RWPE1 (cell line): Measurements from ENCODE around the gene ZNF236.

Experiments used
- CTCF ChIA-PET: fragments of 350-600 bp; sonication (Branson Sonifier 250); formaldehyde crosslinking; extraction: SDS; loops from one replicate; lab custom pipeline; 2021; lab: Yijun Ruan, JAX
- POLR2A ChIA-PET: fragments of 400-600 bp; formaldehyde crosslinking; extraction: SDS; loops from one replicate; lab custom pipeline; 2020; ENCODE audit warnings: antibody characterized with exemption; ENCODE audit not compliant: low non-redundant PET; lab: Yijun Ruan, JAX
- DNase-seq: peaks from one replicate; pipeline ENCODE4 v3.0.0; 2012; ENCODE audit warnings: low spot score
- H3K27ac ChIP-seq: fragments of 450-650 bp; 2 replicates; pipeline ENCODE4 v1.5.1; 2017
- TF ChIP-seq, protein P1 (sequence below): fragments of 450-650 bp; conservative IDR thresholded peaks from 2 replicates; pipeline ENCODE4 v1.5.1; 2017; ENCODE audit warnings: low read depth, mild to moderate bottlenecking

The ZNF236 gene

DNA sequence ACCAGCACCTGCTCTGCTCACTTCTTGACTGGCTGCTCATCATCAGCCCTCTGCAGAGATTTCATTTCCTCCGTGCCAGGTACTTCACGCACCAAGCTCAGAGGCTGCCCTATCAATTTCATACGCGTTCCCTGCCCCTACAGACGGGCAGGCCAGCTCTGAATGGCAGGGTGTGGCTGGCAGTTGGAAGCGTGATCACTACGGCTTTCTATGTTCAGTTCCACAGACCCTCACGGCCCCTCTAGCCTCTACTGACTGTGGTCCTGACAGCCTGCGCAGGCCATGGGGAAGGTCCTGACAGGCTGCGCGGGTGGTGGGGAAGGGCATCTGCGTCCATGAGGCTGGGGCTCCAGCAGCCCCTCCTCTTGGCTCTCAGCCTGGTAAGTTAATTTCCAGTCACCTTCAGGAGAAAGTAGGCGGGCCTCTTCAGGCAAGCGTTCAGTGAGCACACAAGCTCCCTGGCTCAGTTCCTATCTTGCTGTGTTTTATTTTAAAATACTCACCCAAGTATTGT lies 154.8 kb downstream of the ZNF236 start:
- H3K27ac ChIP-seq: no peak overlapping the region
- POLR2A ChIA-PET: no interaction called here
- CTCF ChIA-PET: interaction anchor here (0.6 kb wide), 1 partner anchor 717 kb away, joined by 3 read pairs; no protein-coding TSS in a partner anchor
- TF ChIP-seq, protein P1, sequence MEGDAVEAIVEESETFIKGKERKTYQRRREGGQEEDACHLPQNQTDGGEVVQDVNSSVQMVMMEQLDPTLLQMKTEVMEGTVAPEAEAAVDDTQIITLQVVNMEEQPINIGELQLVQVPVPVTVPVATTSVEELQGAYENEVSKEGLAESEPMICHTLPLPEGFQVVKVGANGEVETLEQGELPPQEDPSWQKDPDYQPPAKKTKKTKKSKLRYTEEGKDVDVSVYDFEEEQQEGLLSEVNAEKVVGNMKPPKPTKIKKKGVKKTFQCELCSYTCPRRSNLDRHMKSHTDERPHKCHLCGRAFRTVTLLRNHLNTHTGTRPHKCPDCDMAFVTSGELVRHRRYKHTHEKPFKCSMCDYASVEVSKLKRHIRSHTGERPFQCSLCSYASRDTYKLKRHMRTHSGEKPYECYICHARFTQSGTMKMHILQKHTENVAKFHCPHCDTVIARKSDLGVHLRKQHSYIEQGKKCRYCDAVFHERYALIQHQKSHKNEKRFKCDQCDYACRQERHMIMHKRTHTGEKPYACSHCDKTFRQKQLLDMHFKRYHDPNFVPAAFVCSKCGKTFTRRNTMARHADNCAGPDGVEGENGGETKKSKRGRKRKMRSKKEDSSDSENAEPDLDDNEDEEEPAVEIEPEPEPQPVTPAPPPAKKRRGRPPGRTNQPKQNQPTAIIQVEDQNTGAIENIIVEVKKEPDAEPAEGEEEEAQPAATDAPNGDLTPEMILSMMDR: no peak
- no peak for DNase-seq

DNA sequence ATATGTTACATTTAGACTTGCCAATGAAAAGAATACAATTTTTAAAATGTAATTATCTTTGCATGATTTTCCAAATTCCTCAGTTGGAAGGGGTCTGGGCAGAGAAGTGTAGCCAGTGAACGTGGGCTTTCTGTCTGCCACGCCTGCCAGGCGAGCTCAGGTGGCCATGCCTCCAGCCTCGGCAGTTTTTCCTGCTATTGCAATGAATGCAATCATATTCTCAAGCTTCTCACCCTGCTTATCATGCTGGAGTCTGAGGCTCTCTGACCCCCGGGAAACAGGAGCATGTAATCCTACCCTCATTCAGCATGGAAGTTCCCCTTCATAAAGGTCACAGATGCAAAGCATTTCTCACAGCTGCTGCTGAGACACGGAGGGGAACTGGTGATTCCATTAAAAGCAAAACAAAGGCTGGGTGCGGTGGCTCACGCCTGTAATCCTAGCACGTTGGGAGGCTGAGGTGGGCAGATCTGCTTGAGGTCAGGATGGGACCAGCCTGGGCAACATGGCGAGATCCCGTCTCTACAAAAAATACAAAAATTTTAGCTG lies 155.4 kb downstream of the ZNF236 start:
- no peak for DNase-seq
- ChIA-PET CTCF (interaction anchor here (0.6 kb wide), 1 partner anchor 716 kb away, joined by 3 read pairs; no protein-coding TSS in a partner anchor), POLR2A (no interaction called here)
- TF ChIP-seq, protein P1: no peak
- H3K27ac ChIP-seq: no peak overlapping the region

DNA sequence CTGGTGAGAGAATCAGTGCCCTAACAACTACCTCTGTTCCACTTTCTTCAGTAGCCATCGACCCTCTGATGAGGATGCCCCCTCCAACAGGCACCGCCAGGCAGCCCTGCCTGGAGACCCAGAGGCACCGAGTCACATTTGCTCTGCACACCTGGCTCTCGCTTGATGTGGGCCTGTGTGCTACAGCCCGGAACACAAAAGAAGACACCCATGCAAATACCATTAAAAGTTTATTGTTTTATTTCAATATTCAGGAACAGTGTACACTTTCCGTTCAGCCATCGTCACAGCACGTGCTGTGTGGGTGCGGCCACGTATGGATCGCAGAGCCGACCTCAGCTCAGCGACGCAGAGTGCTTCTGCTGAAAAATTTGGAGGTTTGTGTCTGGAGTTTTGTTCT lies 156.3 kb downstream of the ZNF236 start:
- no peak for DNase-seq
- ChIA-PET CTCF (interaction anchor here (0.6 kb wide), 1 partner anchor 22 kb away, joined by 3 read pairs; no protein-coding TSS in a partner anchor), POLR2A (no interaction called here)
- no peak overlapping the region for H3K27ac ChIP-seq
- TF ChIP-seq, protein P1: no peak

DNA sequence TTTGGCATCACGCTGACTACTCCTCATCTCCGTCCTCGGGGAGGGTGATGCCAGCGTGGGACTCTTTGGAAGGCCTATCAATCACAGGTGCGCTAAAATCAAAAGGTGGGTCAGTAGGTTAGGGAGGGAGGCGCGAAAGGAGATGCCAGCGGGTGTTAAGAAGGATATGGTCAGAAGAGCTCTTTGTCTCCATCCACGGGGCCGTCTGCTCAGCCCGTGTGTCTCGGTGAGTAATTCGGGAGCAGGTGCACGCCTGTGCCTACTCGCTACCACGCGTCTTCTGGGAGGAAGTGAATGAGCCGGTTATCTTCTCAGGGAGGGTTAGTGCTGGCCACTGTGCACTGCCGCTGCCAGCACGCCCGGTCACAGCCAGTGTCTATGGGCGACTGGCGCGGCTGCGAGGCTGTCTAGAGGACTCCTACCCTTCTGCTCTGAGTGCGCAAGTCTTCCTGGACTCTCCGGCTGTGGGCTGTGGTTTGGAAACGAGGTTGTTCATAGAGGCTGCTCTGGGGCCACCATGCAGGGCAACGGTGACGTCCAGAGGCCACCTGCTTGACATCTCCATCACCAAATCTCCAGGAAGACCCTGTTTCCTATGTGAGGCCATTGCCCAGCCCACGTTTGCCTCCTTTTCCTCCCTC lies 156.9 kb downstream of the ZNF236 start:
- TF ChIP-seq, protein P1: no peak
- ChIA-PET CTCF (interaction anchor here (0.5 kb wide), 1 partner anchor 69 kb away, joined by 3 read pairs; no protein-coding TSS in a partner anchor), POLR2A (no interaction called here)

DNA sequence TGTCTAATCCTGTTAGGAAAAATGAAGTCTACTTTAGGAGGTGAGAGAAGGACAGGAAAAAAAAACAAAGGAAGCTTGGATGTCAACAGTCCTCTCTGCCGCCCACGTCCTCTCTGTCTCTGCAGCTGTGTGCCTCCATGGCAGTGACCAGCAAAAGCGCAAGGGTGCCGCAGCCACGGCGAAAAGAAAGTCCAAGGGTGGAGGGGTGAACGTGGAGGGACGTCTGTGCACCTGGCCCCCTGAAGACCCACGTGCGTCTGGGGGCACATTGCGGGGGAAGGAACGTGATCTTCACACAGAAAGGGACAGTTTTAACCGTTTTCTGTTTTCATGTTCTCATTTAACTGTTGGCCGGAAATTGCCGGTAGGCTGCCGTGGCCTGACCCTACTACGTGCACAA lies 157.5 kb downstream of the ZNF236 start:
- ChIA-PET CTCF (no interaction called here), POLR2A (no interaction called here)
- TF ChIP-seq, protein P1: no peak
- no peak overlapping the region for H3K27ac ChIP-seq
- DNase-seq: no peak

More for the DNA sequence above, 156.9 kb downstream of the ZNF236 start:
- DNase-seq: no peak
- no peak overlapping the region for H3K27ac ChIP-seq

DNA sequence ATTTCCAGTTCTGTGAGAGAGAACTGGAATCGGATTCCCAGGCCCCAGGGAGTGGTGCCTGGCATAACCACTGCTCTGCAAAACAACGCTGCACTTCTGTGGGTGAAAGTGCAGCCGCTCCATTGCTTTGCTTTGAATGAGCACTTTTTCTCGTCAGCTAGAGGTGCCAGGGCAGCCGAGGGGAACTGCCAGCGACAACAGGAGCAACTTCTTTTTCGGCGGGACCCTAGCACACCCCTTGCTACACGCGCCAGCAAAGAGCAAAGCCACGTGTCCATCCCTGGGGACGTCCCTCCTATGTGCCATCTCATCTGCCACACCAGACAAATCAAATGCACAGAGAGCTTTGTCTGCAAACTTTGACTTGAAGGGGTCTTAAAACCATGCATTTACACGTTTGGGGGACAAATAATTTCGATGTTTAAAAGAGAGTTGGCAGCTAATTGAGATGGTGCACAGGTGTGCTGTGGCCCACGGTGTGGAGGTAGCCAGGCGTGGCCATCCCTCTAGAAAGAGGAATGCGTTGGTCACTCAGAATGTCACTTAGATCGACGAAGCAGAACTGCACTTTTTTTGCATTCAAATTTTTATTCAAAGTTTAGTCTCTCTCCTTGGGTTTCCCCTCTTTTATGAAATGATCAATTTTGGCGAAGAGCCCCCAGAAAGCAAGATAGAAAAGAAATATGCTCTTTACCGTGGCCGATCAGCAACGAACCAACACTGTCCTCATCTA lies 158.5 kb downstream of the ZNF236 start:
- no peak overlapping the region for H3K27ac ChIP-seq
- TF ChIP-seq, protein P1: no peak
- no peak for DNase-seq
- ChIA-PET POLR2A (no interaction called here), CTCF (interaction anchor here (0.7 kb wide), 1 partner anchor 16 kb away, joined by 5 read pairs; no protein-coding TSS in a partner anchor)
